CD4-positive, alpha-beta T cell (primary cell): Measurements from ENCODE around the gene LPCAT2. TPM values are rescaled to one million over a fixed set of nuclear protein-coding genes. Genes with fewer than 3 reads are reported as not detected.

Experiments used
- ATAC-seq: fragments of 200-7000 bp; cut with Tn5 transposase; one replicate; pipeline ENCODE4 v1.10.0; 2022; ENCODE audit warnings: mild to moderate bottlenecking; ENCODE audit not compliant: poor library complexity
- CTCF ChIA-PET: fragments of 350-600 bp; sonication (Branson Sonifier 250); formaldehyde crosslinking; loops from one replicate; lab custom pipeline; 2021; ENCODE audit warnings: antibody characterized with exemption, inconsistent platforms; lab: Charles Lee
- POLR2A ChIA-PET: fragments of 350-600 bp; sonication (Branson Sonifier 250); formaldehyde crosslinking; loops from one replicate; lab custom pipeline; 2021; ENCODE audit warnings: antibody characterized with exemption, inconsistent platforms; lab: Charles Lee
- DNase-seq, 14 experiments: peaks; one replicate each; pipeline ENCODE4 v3.0.0-alpha.2; 2013 to 2020; ENCODE audit warnings: mixed read lengths in 2 of 14
- H3K27ac ChIP-seq, 2 donors: one replicate each; pipeline versions ENCODE4 v1.5.1 to v1.7.0; 2013; ENCODE audit warnings: low read length in 2 of 2, low read depth in 1 of 2, mild to moderate bottlenecking in 1 of 2
- H3K27me3 ChIP-seq, 2 experiments: 1 replicate in 1 of 2; 2 replicates in 1 of 2; pipeline versions ENCODE4 v1.6.1 to v1.7.0; 2013; ENCODE audit warnings: low read length in 2 of 2, control low read depth in 1 of 2, mild to moderate bottlenecking in 1 of 2, moderate library complexity in 1 of 2; ENCODE audit not compliant: insufficient read depth in 2 of 2, control insufficient read depth in 1 of 2
- H3K36me3 ChIP-seq: one replicate; pipeline ENCODE4 v1.6.1; 2013; ENCODE audit warnings: low read length, control low read depth; ENCODE audit not compliant: insufficient read depth
- H3K4me1 ChIP-seq: one replicate; pipeline ENCODE4 v1.6.1; 2013; ENCODE audit warnings: low read length, control low read depth; ENCODE audit not compliant: insufficient read depth
- H3K4me3 ChIP-seq: one replicate; pipeline ENCODE4 v1.5.1; 2013; ENCODE audit warnings: mild to moderate bottlenecking, low read length, moderate library complexity
- H3K9me3 ChIP-seq, 2 experiments: 1 replicate in 1 of 2; 2 replicates in 1 of 2; pipeline versions ENCODE4 v1.6.1 to v1.7.0; 2013; ENCODE audit warnings: low read length in 2 of 2, mild to moderate bottlenecking in 2 of 2, control low read depth in 1 of 2, moderate library complexity in 1 of 2; ENCODE audit not compliant: control insufficient read depth in 1 of 2, insufficient read depth in 1 of 2
- H3K27ac Mint-ChIP-seq: one replicate; pipeline ENCODE4 v1.8.0; 2020; ENCODE audit warnings: mixed read lengths
- H3K27me3 Mint-ChIP-seq: one replicate; pipeline ENCODE4 v1.8.0; 2021; ENCODE audit warnings: mixed read lengths
- H3K36me3 Mint-ChIP-seq: one replicate; pipeline ENCODE4 v1.8.0; 2021; ENCODE audit warnings: low read depth, mixed read lengths
- H3K4me1 Mint-ChIP-seq: one replicate; pipeline ENCODE4 v1.8.0; 2021; ENCODE audit warnings: low read depth, mixed read lengths
- H3K4me3 Mint-ChIP-seq: one replicate; pipeline ENCODE4 v1.8.0; 2020; ENCODE audit warnings: mild to moderate bottlenecking, mixed read lengths
- H3K9me3 Mint-ChIP-seq: one replicate; pipeline ENCODE4 v1.8.0; 2020; ENCODE audit warnings: mixed read lengths
- intact Hi-C, 2 experiments: fragments of 100-400 bp; cut with DNase I in 1 of 2; cut with micrococcal nuclease in 1 of 2; formaldehyde crosslinking; loops; one replicate each; pipeline versions ENCODE4 v1.15.1 to v1.9.0; 2023 to 2025; cut with DNase I, micrococcal nuclease
- total RNA-seq, 174 experiments: library from RNA in 2 of 174; stranded (reverse) in 2 of 174; gene quantifications; one replicate each; pipeline ENCODE4 v1.2.3 and lab custom pipeline; 2021 to 2026
- TF ChIP-seq, protein P1 (sequence below): fragments of 200-600 bp; IDR thresholded peaks from one replicate; pipeline ENCODE4 v1.8.0; 2022; ENCODE audit warnings: antibody characterized with exemption, mild to moderate bottlenecking

Gene LPCAT2
- total RNA-seq, 2 experiments from 2014 or later: 0.22 to 0.36 TPM

DNA sequence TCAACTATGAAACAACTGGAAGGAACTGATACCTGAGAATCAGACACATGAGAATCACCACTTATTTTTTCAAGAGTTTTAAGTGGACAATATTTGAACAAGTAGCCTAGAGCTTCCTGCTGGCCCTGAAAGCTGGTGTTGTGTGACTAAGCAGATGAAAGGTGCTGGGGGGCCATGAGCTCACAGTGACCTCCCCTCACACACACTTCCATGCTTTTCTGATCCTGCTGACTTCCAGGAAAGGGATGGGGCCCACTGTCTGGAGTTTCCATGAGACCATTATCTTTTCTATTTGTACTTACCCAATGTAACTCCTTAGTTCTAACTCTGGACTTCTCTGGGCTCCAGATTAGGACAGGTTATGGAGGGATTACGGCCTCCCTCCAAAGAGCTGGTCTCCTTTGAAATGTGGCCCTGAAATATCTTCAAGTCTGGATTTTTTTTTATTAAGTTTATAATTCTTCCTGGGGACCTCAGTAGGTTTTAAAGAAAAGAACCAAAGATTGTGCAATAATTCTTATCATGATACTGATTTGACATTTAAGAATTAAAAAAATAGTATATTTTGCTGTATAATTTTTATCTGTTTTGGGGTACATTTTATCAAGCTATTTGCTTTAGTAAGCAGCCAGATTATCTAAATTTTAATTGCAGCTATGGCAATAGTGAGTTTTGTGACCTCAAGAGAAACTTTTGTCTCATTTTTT, 62.5 kb downstream of the LPCAT2 start:
- intact Hi-C loops: no loop called here
- Histone ChIP-seq H3K27ac (no peak overlapping the region), H3K9me3 (no peaks in the 10 kb centered on the region), H3K4me1 (no peaks in the 10 kb centered on the region), H3K27me3 (no peaks in the 10 kb centered on the region), H3K4me3 (no peak overlapping the region), H3K36me3 (no peaks in the 10 kb centered on the region)
- no peak overlapping the region for H3K27ac Mint-ChIP-seq
- H3K9me3 Mint-ChIP-seq: no peaks in the 10 kb centered on the region
- ChIA-PET CTCF (no interaction called here), POLR2A (no interaction called here)
- ATAC-seq: no peak
- TF ChIP-seq, protein P1, sequence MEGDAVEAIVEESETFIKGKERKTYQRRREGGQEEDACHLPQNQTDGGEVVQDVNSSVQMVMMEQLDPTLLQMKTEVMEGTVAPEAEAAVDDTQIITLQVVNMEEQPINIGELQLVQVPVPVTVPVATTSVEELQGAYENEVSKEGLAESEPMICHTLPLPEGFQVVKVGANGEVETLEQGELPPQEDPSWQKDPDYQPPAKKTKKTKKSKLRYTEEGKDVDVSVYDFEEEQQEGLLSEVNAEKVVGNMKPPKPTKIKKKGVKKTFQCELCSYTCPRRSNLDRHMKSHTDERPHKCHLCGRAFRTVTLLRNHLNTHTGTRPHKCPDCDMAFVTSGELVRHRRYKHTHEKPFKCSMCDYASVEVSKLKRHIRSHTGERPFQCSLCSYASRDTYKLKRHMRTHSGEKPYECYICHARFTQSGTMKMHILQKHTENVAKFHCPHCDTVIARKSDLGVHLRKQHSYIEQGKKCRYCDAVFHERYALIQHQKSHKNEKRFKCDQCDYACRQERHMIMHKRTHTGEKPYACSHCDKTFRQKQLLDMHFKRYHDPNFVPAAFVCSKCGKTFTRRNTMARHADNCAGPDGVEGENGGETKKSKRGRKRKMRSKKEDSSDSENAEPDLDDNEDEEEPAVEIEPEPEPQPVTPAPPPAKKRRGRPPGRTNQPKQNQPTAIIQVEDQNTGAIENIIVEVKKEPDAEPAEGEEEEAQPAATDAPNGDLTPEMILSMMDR: no peak
- H3K4me3 Mint-ChIP-seq: no peak overlapping the region
- DNase-seq: no peak
- H3K4me1 Mint-ChIP-seq: no peaks in the 10 kb centered on the region
- no peaks in the 10 kb centered on the region for H3K27me3 Mint-ChIP-seq
- no peaks in the 10 kb centered on the region for H3K36me3 Mint-ChIP-seq

DNA sequence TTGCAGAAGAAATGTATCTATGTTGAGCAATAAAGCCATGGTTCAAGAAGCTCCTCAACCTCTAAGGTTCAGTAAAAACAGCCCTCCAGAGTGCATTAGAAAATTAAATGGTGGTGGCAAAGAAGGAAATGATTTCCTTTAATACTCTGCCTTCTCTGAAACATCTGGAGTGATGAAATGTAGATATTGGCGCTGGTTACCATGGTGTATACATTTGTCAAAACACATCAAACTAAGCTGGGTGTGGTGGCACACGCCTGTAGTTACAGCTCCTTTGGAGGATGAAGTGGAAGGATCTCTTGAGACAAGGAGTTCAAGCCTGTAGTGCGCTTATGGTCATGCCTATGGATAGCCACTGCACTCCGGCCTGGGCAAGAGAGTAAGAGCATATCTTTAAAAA, 63.6 kb downstream of the LPCAT2 start:
- Histone ChIP-seq H3K4me3 (no peak overlapping the region), H3K4me1 (no peaks in the 10 kb centered on the region), H3K27ac (no peak overlapping the region), H3K36me3 (no peaks in the 10 kb centered on the region), H3K9me3 (no peaks in the 10 kb centered on the region), H3K27me3 (no peaks in the 10 kb centered on the region)
- H3K9me3 Mint-ChIP-seq: no peaks in the 10 kb centered on the region
- ATAC-seq (no peak), DNase-seq (no peak)
- ChIA-PET POLR2A (interaction anchor here (0.5 kb wide), 1 partner anchor 326 kb away, joined by 3 read pairs; no protein-coding TSS in a partner anchor), CTCF (interaction anchor here (0.6 to 1.3 kb wide), 2 partner anchors 10 to 34 kb away, joined by 3 to 4 read pairs; no protein-coding TSS in a partner anchor)
- no peaks in the 10 kb centered on the region for H3K27me3 Mint-ChIP-seq
- no peaks in the 10 kb centered on the region for H3K36me3 Mint-ChIP-seq
- no peak overlapping the region for H3K4me3 Mint-ChIP-seq
- TF ChIP-seq, protein P1: no peak
- intact Hi-C loops: no loop called here
- H3K4me1 Mint-ChIP-seq: no peaks in the 10 kb centered on the region
- H3K27ac Mint-ChIP-seq: no peak overlapping the region

- intact Hi-C loops: no loop called here
- Mint-ChIP-seq H3K27ac (no peak overlapping the region), H3K4me3 (no peak overlapping the region), H3K4me1 (no peaks in the 10 kb centered on the region), H3K9me3 (no peaks in the 10 kb centered on the region), H3K27me3 (no peaks in the 10 kb centered on the region), H3K36me3 (no peaks in the 10 kb centered on the region)
- CTCF ChIA-PET: no interaction called here
- Histone ChIP-seq H3K36me3 (no peaks in the 10 kb centered on the region), H3K4me3 (no peak overlapping the region), H3K27me3 (no peaks in the 10 kb centered on the region), H3K27ac (no peak overlapping the region), H3K4me1 (no peaks in the 10 kb centered on the region), H3K9me3 (no peaks in the 10 kb centered on the region)
- POLR2A ChIA-PET: no interaction called here
- TF ChIP-seq, protein P1: no peak
- peak in 1 of 14 experiments; percentile 6 for DNase-seq
- ATAC-seq: no peak
Measured at GRCh38 chr16:55574811-55575210, 65.9 kb downstream of the LPCAT2 start.
